Chondrocyte (in vitro differentiated cells): ENCODE data around the gene PRSS23. TPM values are rescaled to one million over a fixed set of nuclear protein-coding genes. Genes with fewer than 3 reads are reported as not detected.
A peak's percentile ranks its signal among the peaks of the same experiment; 100 is the strongest.

Experiments used
- DNase-seq: peaks from one replicate; pipeline ENCODE4 v3.0.0; 2021; ENCODE audit warnings: mixed read lengths, low spot score
- H3K27ac Mint-ChIP-seq: one replicate; pipeline ENCODE4 v1.8.0; 2021; ENCODE audit warnings: mild to moderate bottlenecking, moderate library complexity, mixed read lengths; ENCODE audit not compliant: unreplicated experiment
- H3K27me3 Mint-ChIP-seq: 2 replicates; pipeline ENCODE4 v1.8.0; 2021; ENCODE audit warnings: low read depth, mixed read lengths
- H3K36me3 Mint-ChIP-seq: 2 replicates; pipeline ENCODE4 v1.8.0; 2021; ENCODE audit warnings: low read depth, mixed read lengths
- H3K4me1 Mint-ChIP-seq: 2 replicates; pipeline ENCODE4 v1.8.0; 2021; ENCODE audit warnings: low read depth, mild to moderate bottlenecking, mixed read lengths
- H3K4me3 Mint-ChIP-seq: one replicate; pipeline ENCODE4 v1.8.0; 2021; ENCODE audit warnings: mild to moderate bottlenecking, moderate library complexity, mixed read lengths; ENCODE audit not compliant: unreplicated experiment
- H3K9me3 Mint-ChIP-seq: 2 replicates; pipeline ENCODE4 v1.8.0; 2021; ENCODE audit warnings: low read depth, mixed read lengths
- long read RNA-seq: library from polyadenylated mRNA; stranded (forward); transcript quantifications from one replicate; pipeline ENCODE4 v2.0.0, GENCODE V29; 2021
- total RNA-seq: library from RNA; stranded (reverse); gene quantifications from 3 replicates; pipeline ENCODE4 v1.2.1, GENCODE V29; 2021
- TF ChIP-seq, protein P1 (sequence below): fragments of 200-600 bp; sonication (generic); IDR thresholded peaks from 2 replicates; pipeline ENCODE4 v1.5.0; 2021; ENCODE audit warnings: antibody characterized with exemption, mild to moderate bottlenecking, moderate library complexity

The PRSS23 gene, protein sequence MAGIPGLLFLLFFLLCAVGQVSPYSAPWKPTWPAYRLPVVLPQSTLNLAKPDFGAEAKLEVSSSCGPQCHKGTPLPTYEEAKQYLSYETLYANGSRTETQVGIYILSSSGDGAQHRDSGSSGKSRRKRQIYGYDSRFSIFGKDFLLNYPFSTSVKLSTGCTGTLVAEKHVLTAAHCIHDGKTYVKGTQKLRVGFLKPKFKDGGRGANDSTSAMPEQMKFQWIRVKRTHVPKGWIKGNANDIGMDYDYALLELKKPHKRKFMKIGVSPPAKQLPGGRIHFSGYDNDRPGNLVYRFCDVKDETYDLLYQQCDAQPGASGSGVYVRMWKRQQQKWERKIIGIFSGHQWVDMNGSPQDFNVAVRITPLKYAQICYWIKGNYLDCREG
- 464 to 742 TPM (median 737 TPM) in 3 replicates for total RNA-seq
- long read RNA-seq, full-length matches to known transcripts = 2,631 of 2,824 reads
- long read RNA-seq, partial matches to known transcripts = 111 of 2,824 reads
- long read RNA-seq, other reads (novel, unspliced or antisense) = 82 of 2,824 reads

DNA sequence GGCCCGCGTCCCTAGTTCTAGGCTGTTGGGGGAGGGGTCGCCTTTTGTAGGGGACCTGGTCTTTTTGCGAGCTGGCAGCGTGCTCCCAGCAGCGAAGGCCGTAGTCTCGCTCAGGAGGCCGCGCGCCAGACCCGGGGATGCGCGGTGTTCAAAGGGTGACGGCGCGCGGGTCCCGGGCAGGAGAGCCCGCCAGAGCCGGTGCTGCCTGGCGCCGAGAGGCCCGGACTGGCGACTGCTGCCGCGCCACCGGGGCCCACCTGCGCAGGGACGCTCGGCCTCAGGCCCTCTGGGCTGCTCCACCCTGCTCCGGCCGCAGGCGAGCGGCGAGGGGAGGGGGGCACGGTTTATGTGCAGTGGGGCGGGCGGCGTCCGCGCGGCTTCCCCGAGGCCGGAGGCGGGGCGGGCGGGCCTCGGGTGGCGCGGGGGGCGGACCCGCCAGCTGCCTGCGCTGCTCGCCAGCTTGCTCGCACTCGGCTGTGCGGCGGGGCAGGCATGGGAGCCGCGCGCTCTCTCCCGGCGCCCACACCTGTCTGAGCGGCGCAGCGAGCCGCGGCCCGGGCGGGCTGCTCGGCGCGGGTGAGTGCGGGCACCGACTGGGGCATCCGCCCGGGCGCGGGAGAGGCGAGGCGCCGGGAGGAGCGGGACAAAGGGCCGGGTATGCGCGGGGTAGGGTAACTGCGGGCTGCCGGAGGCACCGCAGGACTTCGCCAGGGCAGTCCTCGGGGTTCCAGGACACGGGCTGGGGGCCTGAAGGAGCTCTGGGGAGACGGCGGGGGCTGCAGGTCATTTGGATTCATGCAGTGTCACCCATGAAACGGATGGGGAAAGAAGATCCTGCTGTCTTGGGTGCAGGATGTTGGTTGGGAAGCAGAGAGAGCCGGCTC lies at the start of gene PRSS23:
PRSS23 (plus strand) TSS at position 467 of the 884 bp plus-strand sequence. CDS start 7,102 bp downstream, outside the sequence.
- H3K4me1 Mint-ChIP-seq = peaks cover 75% of the 10 kb centered on the region
- H3K4me3 Mint-ChIP-seq = peak within 1 kb of the TSS; percentile 96
- no peaks in the 10 kb centered on the region for H3K27me3 Mint-ChIP-seq
- DNase-seq = peak; percentile 93
- no peaks in the 10 kb centered on the region for H3K9me3 Mint-ChIP-seq
- H3K27ac Mint-ChIP-seq = peak within 1 kb of the TSS; percentile 93
- TF ChIP-seq, protein P1, sequence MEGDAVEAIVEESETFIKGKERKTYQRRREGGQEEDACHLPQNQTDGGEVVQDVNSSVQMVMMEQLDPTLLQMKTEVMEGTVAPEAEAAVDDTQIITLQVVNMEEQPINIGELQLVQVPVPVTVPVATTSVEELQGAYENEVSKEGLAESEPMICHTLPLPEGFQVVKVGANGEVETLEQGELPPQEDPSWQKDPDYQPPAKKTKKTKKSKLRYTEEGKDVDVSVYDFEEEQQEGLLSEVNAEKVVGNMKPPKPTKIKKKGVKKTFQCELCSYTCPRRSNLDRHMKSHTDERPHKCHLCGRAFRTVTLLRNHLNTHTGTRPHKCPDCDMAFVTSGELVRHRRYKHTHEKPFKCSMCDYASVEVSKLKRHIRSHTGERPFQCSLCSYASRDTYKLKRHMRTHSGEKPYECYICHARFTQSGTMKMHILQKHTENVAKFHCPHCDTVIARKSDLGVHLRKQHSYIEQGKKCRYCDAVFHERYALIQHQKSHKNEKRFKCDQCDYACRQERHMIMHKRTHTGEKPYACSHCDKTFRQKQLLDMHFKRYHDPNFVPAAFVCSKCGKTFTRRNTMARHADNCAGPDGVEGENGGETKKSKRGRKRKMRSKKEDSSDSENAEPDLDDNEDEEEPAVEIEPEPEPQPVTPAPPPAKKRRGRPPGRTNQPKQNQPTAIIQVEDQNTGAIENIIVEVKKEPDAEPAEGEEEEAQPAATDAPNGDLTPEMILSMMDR = peak; percentile 8
- H3K36me3 Mint-ChIP-seq = peaks cover 4% of the 10 kb centered on the region

DNA sequence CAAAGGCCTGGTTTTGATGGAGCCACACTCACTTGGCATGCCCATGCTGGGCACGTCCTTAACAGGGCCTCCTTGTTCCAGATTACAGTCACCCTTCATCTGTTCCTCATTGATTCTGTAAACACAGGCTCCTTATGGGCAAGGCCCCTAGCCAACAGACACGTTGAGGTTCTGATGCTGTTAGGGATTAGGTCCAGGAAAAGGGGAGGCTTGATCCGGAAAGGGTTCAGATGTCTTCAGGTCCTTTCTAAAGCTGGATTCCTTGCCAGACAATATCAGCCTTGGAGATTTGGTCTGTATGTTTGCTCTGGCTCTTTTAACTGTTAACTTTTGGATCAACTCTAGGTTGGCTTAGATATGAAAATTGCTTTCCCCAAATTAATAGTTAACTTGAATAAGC lies 46.9 kb upstream of the PRSS23 start:
- Mint-ChIP-seq H3K36me3 (peaks cover 3% of the 10 kb centered on the region), H3K4me3 (no peak overlapping the region), H3K27me3 (no peaks in the 10 kb centered on the region), H3K4me1 (peaks cover 18% of the 10 kb centered on the region), H3K9me3 (no peaks in the 10 kb centered on the region), H3K27ac (no peak overlapping the region)
- TF ChIP-seq, protein P1 = no peak
- no peak for DNase-seq

DNA sequence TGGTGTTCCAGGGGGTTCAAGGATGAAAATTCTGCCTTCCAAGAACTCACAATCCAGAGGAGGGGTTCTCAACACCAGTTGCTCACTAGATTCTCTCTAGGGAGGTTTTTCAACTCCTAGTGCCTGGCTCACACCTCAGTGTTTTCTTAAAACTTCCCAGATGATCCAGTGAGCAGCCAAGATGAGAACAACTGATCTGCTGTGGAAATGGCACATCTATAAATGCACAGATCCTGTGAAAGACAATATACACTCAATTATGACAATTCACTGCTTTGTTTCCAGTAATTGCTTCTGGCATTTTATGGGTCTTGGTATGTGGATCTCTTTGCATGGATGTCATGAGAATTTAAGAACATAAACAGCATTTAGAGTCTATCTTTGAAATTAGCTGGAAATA lies 45.2 kb upstream of the PRSS23 start:
- no peaks in the 10 kb centered on the region for H3K9me3 Mint-ChIP-seq
- no peaks in the 10 kb centered on the region for H3K27me3 Mint-ChIP-seq
- DNase-seq = no peak
- peaks cover 3% of the 10 kb centered on the region for H3K36me3 Mint-ChIP-seq
- H3K4me3 Mint-ChIP-seq = no peak overlapping the region
- TF ChIP-seq, protein P1 = no peak
- H3K27ac Mint-ChIP-seq = no peak overlapping the region
- H3K4me1 Mint-ChIP-seq = peaks cover 2% of the 10 kb centered on the region

DNA sequence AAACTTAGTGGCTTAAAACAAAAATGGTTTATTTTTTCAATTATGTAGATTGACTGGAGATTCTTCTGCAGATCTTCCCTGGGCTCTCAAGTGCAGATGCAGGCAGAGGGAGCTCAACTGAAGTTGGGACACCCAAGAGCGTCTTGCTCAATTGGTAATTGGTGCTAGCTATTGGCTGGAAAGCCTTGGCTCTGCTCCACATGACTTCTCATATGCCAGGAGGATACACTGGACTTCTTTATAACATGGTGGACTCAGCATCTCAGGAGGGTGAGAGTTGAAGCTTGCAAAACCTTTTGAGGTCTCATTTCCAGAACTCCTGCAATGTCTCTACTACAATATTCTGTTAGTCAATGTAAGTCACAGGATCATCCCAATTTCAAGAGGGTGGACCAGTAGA lies 42.2 kb upstream of the PRSS23 start:
- H3K27me3 Mint-ChIP-seq = no peaks in the 10 kb centered on the region
- no peak for DNase-seq
- peaks cover 3% of the 10 kb centered on the region for H3K36me3 Mint-ChIP-seq
- no peak overlapping the region for H3K27ac Mint-ChIP-seq
- TF ChIP-seq, protein P1 = no peak
- no peak overlapping the region for H3K4me3 Mint-ChIP-seq
- peaks cover 25% of the 10 kb centered on the region for H3K4me1 Mint-ChIP-seq
- H3K9me3 Mint-ChIP-seq = no peaks in the 10 kb centered on the region

DNA sequence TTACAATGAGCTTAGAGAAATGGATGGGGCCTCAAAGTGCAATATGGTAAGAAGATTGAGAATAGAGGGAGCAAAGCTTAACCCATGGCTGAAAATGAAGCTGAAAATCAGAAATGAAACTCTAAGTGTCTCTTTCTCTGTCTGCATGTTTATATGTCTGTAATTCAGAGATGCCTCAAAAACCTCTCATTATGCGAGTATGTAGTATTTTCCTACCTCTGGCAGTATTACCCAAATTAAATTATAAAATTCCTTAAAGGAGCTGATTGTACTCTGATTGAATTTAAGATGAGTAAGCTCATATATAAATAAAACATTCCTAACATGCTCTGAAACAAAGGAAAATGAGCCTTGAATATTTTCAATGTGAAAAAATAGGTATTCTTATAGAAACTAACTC lies 39.8 kb upstream of the PRSS23 start:
- Mint-ChIP-seq H3K27ac (peak overlapping the region; percentile 6), H3K4me1 (peaks cover 30% of the 10 kb centered on the region), H3K4me3 (no peak overlapping the region), H3K9me3 (peaks cover 2% of the 10 kb centered on the region), H3K36me3 (peaks cover 3% of the 10 kb centered on the region), H3K27me3 (no peaks in the 10 kb centered on the region)
- TF ChIP-seq, protein P1 = no peak
- no peak for DNase-seq
